Liver (tissue), 9 donors: ENCODE data around the gene RGR. TPM values are rescaled to one million over a fixed set of nuclear protein-coding genes. Genes with fewer than 3 reads are reported as not detected.

Source experiments
- DNase-seq: peaks from one replicate; pipeline ENCODE4 v3.0.0-alpha.2; 2017; ENCODE audit warnings: low spot score
- H3K27ac ChIP-seq, 2 donors: one replicate each; pipeline ENCODE4 v1.7.0; 2013; ENCODE audit warnings: inconsistent platforms in 2 of 2, low read length in 2 of 2, control low read depth in 1 of 2, low read depth in 1 of 2, mild to moderate bottlenecking in 1 of 2
- H3K27me3 ChIP-seq, 4 donors: one replicate each; pipeline versions ENCODE4 v1.6.1 to v1.7.0; 2013; ENCODE audit warnings: low read length in 3 of 4, inconsistent platforms in 1 of 4, mild to moderate bottlenecking in 1 of 4, moderate library complexity in 1 of 4; ENCODE audit not compliant: control insufficient read depth in 4 of 4, insufficient read depth in 4 of 4
- H3K36me3 ChIP-seq, 4 donors: one replicate each; pipeline versions ENCODE4 v1.6.1 to v1.7.0; 2013; ENCODE audit warnings: low read length in 3 of 4, mild to moderate bottlenecking in 3 of 4, low read depth in 1 of 4, moderate library complexity in 1 of 4; ENCODE audit not compliant: control insufficient read depth in 4 of 4, insufficient read depth in 3 of 4
- H3K4me1 ChIP-seq, 4 donors: one replicate each; pipeline versions ENCODE4 v1.6.1 to v1.7.0; 2013; ENCODE audit warnings: low read length in 3 of 4, mild to moderate bottlenecking in 3 of 4, moderate library complexity in 1 of 4; ENCODE audit not compliant: control insufficient read depth in 4 of 4, insufficient read depth in 4 of 4
- H3K4me3 ChIP-seq, 3 donors: one replicate each; pipeline versions ENCODE4 v1.6.1 to v1.7.0; 2013; ENCODE audit warnings: low read length in 3 of 3, control low read depth in 1 of 3, low read depth in 1 of 3, mild to moderate bottlenecking in 1 of 3
- H3K9ac ChIP-seq, 2 donors: one replicate each; pipeline ENCODE4 v1.7.0; 2013; ENCODE audit warnings: low read length in 2 of 2, mild to moderate bottlenecking in 2 of 2, moderate library complexity in 2 of 2, control low read depth in 1 of 2, low read depth in 1 of 2
- H3K9me3 ChIP-seq, 4 donors: one replicate each; pipeline versions ENCODE4 v1.6.1 to v1.7.0; 2013; ENCODE audit warnings: low read length in 3 of 4; ENCODE audit not compliant: control insufficient read depth in 4 of 4
- CTCF ChIP-seq: fragments of 150-350 bp; IDR thresholded peaks from 2 replicates; pipeline ENCODE4 v1.5.1; 2017; ENCODE audit warnings: improper control_type of control experiment, low read depth, low read length; ENCODE audit not compliant: missing input control
- EGR1 ChIP-seq, 2 donors: IDR thresholded peaks; 2 replicates each; pipeline ENCODE4 v1.6.1; 2016 to 2018; ENCODE audit warnings: antibody characterized with exemption in 2 of 2, low read depth in 2 of 2
- HNF4A ChIP-seq, 2 donors: conservative IDR thresholded peaks; 2 replicates each; pipeline ENCODE4 v1.6.1; 2016; ENCODE audit warnings: antibody characterized with exemption in 2 of 2, mild to moderate bottlenecking in 2 of 2
- HNF4G ChIP-seq: IDR thresholded peaks from 2 replicates; pipeline ENCODE4 v1.6.1; 2016; ENCODE audit warnings: antibody characterized with exemption
- JUND ChIP-seq, 2 donors: IDR thresholded peaks; 2 replicates each; pipeline ENCODE4 v1.6.1; 2016; ENCODE audit warnings: antibody characterized with exemption in 2 of 2
- RAD21 ChIP-seq, 2 donors: IDR thresholded peaks; 2 replicates each; pipeline ENCODE4 v1.6.1; 2016; ENCODE audit warnings: antibody characterized with exemption in 2 of 2, mild to moderate bottlenecking in 2 of 2
- YY1 ChIP-seq: IDR thresholded peaks from 2 replicates; pipeline ENCODE4 v1.6.1; 2016; ENCODE audit warnings: antibody characterized with exemption, mild to moderate bottlenecking
- WGBS: extraction: QIAGEN DNeasy Blood & Tissue Kit; methylation state at CpG from one replicate; pipeline ENCODE4 v1.1.7; 2013; 5-methylcytosine and 5-hydroxymethylcytosine counted together
- polyA plus RNA-seq, 2 donors: library from polyadenylated mRNA; stranded (reverse) in 1 of 2; unstranded in 1 of 2; fragments of 200-250 nt in 1 of 2; fragments of >200 nt in 1 of 2; fragmentation: Nextera tagmentation in 1 of 2; extraction: Ambion mirVana in 1 of 2; gene quantifications; one replicate each; pipeline versions ENCODE4 v1.2.1 to v1.2.3, GENCODE V29; 2013 to 2015
- total RNA-seq, 2 donors: library from RNA; depleted of rRNA; stranded (reverse); fragments of >200 nt; gene quantifications; one replicate each; pipeline ENCODE4 v1.2.3, GENCODE V29; 2014
- donor health status: healthy.
- donor health status: healthy.
- donor health status: healthy.
- donor health status: healthy.
- donor health status: healthy.

The RGR gene
- total and polyA plus RNA-seq, 4 donors, result not detected

DNA sequence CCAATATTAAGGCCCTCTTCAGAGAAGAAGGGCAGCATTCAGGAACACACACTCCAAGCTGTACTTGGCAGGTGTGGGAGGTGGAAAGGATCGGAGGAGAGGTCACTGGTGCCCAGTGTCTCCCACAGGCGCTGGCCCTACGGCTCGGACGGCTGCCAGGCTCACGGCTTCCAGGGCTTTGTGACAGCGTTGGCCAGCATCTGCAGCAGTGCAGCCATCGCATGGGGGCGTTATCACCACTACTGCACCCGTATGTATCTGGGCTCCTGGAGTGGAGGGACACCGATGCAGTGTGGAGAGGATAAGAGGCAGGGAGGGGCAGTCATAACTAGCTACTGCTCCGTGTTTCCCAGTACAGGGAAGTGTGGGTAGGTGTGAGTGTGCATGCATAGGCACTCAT is 3.9 kb downstream of the RGR start (continued):
- no peak for TF ChIP-seq CTCF
- TF ChIP-seq HNF4G, result no peak
- no peak for TF ChIP-seq YY1
- no peak for TF ChIP-seq EGR1 (IDR thresholded peaks at IDR 0.05; ENCODE audit: low read depth in 2 of 2)
- TF ChIP-seq HNF4A (conservative IDR thresholded peaks at IDR 0.05), result no peak
- TF ChIP-seq RAD21 (IDR thresholded peaks at IDR 0.05), result no peak

GRCh38 chr10:84254552-84255478 is 10.0 kb downstream of the RGR start:
- WGBS, result 74% methylated on average over 10 of the region's 10 CpGs
- Histone ChIP-seq H3K4me3 (no peak overlapping the region), H3K9ac (no peak overlapping the region), H3K27ac (no peak overlapping the region), H3K4me1 (peaks cover 0 to 3% (median 0%) of the 10 kb centered on the region in 4 donors), H3K27me3 (no peaks in the 10 kb centered on the region), H3K9me3 (no peaks in the 10 kb centered on the region), H3K36me3 (no peaks in the 10 kb centered on the region)
- DNase-seq, result no peak
- no peak for TF ChIP-seq HNF4A (conservative IDR thresholded peaks at IDR 0.05)
- TF ChIP-seq JUND (IDR thresholded peaks at IDR 0.05), result no peak
- TF ChIP-seq YY1, result no peak

DNA sequence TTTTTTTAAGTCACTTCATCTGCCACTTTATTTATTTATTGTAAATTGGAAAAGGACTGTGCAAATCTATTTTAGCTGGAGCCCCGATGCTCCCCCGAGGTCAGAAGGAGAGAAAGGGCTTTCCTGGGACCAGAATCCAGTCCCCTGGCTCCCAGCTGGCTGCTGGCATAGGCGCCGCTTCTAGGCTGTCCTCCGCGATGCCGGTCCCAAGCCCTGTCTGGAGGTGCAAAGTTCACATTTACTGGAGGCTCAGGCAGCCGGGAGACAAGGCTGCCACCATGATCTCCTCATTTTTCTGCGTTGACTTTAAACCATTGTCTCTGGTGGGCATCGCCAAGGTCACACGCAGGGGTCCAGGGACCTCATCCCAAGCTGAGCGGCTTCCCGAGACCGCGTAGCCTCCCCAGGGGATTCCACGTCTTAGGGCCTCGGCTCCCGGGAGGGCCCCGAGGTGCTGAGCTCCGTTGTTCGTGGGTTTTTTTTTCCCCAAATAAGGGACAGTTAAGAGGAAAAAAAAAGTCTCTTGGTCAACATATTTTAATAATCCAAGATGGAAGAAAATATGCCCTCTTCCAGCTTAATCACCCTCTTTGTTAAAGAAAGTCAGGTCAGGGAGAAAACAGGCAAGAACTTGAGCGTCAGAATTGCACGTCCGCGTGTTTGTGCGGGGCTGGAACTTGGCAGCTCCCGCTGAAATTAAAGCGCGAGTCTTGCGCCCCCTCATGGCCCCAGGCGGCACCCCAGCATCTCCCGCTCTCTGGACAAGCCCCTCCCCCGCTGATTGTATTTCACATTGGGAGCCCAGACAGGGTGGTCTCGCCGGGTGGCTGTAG is 11.9 kb downstream of the RGR start:
- Histone ChIP-seq H3K27ac (no peak overlapping the region), H3K9me3 (no peaks in the 10 kb centered on the region), H3K4me1 (peaks cover 0 to 3% (median 0%) of the 10 kb centered on the region in 4 donors), H3K9ac (no peak overlapping the region), H3K36me3 (no peaks in the 10 kb centered on the region), H3K27me3 (no peaks in the 10 kb centered on the region), H3K4me3 (no peak overlapping the region)
- WGBS, result 36% methylated on average over 35 of the region's 35 CpGs
- no peak for DNase-seq
- TF ChIP-seq RAD21 (IDR thresholded peaks at IDR 0.05), result peak; percentile 7 to 31
- TF ChIP-seq CTCF, result peak; percentile 34
- no peak for TF ChIP-seq HNF4G
- TF ChIP-seq JUND (IDR thresholded peaks at IDR 0.05), result no peak
- TF ChIP-seq HNF4A (conservative IDR thresholded peaks at IDR 0.05), result no peak
